SK-N-SH (cell line): ENCODE results near the gene SLC4A9.

Source experiments
- CTCF ChIP-seq: fragments of 200-600 bp; sonication (generic); IDR thresholded peaks from 2 replicates; pipeline ENCODE4 v1.6.1; 2017; ENCODE audit warnings: antibody characterized with exemption, mild to moderate bottlenecking, moderate library complexity
- EP300 ChIP-seq, 2 experiments: IDR thresholded peaks; 2 replicates each; pipeline versions ENCODE4 v1.4.0 to v1.6.1; 2012; ENCODE audit warnings: borderline replicate concordance in 1 of 2, low read depth in 1 of 2, low read length in 1 of 2
- FOXM1 ChIP-seq: IDR thresholded peaks from 2 replicates; pipeline ENCODE4 v1.4.0; 2012; ENCODE audit warnings: low read depth, mild to moderate bottlenecking
- JUND ChIP-seq: IDR thresholded peaks from 2 replicates; pipeline ENCODE4 v1.4.0; 2012
- MAX ChIP-seq: IDR thresholded peaks from 2 replicates; pipeline ENCODE4 v1.4.0; 2012; ENCODE audit warnings: low read depth
- MEF2A ChIP-seq: IDR thresholded peaks from 2 replicates; pipeline ENCODE4 v1.4.0; 2012; ENCODE audit warnings: low read depth, borderline replicate concordance
- PBX3 ChIP-seq: IDR thresholded peaks from 2 replicates; pipeline ENCODE4; 2012
- POLR2AphosphoS5 ChIP-seq: IDR thresholded peaks from 2 replicates; pipeline ENCODE4 v1.6.1; 2012; ENCODE audit warnings: low read depth, low read length
- RAD21 ChIP-seq: IDR thresholded peaks from 2 replicates; pipeline ENCODE4 v1.6.1; 2012; ENCODE audit warnings: mild to moderate bottlenecking, low read length
- RFX5 ChIP-seq: IDR thresholded peaks from 2 replicates; pipeline ENCODE4 v1.6.1; 2012; ENCODE audit warnings: mild to moderate bottlenecking, improper control_type of control experiment, low read length
- SIN3A ChIP-seq: IDR thresholded peaks from 2 replicates; pipeline ENCODE4 v1.6.1; 2012; ENCODE audit warnings: low read depth, mild to moderate bottlenecking, low read length, moderate library complexity, borderline replicate concordance
- SMC3 ChIP-seq: IDR thresholded peaks from 2 replicates; pipeline ENCODE4 v1.6.1; 2012; ENCODE audit warnings: low read depth, low read length, improper control_type of control experiment
- TAF1 ChIP-seq: IDR thresholded peaks from 2 replicates; pipeline ENCODE4 v1.6.1; 2012; ENCODE audit warnings: low read depth, mild to moderate bottlenecking, low read length, moderate library complexity, borderline replicate concordance
- USF1 ChIP-seq: IDR thresholded peaks from 2 replicates; pipeline ENCODE4 v1.4.0; 2012; ENCODE audit warnings: low read depth, borderline replicate concordance

- TF ChIP-seq CTCF = no peak
- TF ChIP-seq SIN3A = no peak
- TF ChIP-seq USF1 = no peak
- TF ChIP-seq JUND = no peak
- TF ChIP-seq RAD21 = no peak
- TF ChIP-seq MAX = no peak
- no peak for TF ChIP-seq FOXM1
- TF ChIP-seq TAF1 = no peak
- TF ChIP-seq PBX3 = no peak
- no peak for TF ChIP-seq RFX5
- no peak for TF ChIP-seq POLR2AphosphoS5
- no peak for TF ChIP-seq SMC3
- no peak for TF ChIP-seq EP300 (IDR thresholded peaks at IDR 0.05; ENCODE audit: borderline replicate concordance in 1 of 2, low read depth in 1 of 2, low read length in 1 of 2)
- no peak for TF ChIP-seq MEF2A
Observed at GRCh38 chr5:140363631-140364471, 3.9 kb downstream of the SLC4A9 start.
